ENCODE data around the gene FOSB. TPM values are rescaled to one million over a fixed set of nuclear protein-coding genes. Genes with fewer than 3 reads are reported as not detected.

FOSB gene
- total and polyA plus RNA-seq, 9 of the 15 experiments (the other 6 are each of a cell fraction or from before 2014, with no cell fraction given), result 0.11 to 2.7 (median 0.73) TPM

- TF ChIP-seq ATF3 (IDR thresholded peaks at IDR 0.05) (no peak), ATF3 (CRISPR knock-in tag; conservative IDR thresholded peaks at IDR 0.05) (no peak), ZBTB5 (IDR thresholded peaks at IDR 0.05) (no peak), C11orf30 (IDR thresholded peaks at IDR 0.05; ENCODE audit: low read depth) (no peak), RFX7 (CRISPR knock-in tag; IDR thresholded peaks at IDR 0.05) (no peak), ZEB2 (IDR thresholded peaks at IDR 0.05) (no peak), RBM17 (IDR thresholded peaks at IDR 0.05; ENCODE audit: borderline replicate concordance, low read depth, low read length) (no peak), TGIF2 (CRISPR knock-in tag; IDR thresholded peaks at IDR 0.05) (no peak), BRF1 (IDR thresholded peaks at IDR 0.05; ENCODE audit: borderline replicate concordance, extremely low read depth, insufficient read length) (no peak), MAZ (CRISPR knock-in tag; conservative IDR thresholded peaks at IDR 0.05 in 1 of 2, IDR thresholded peaks at IDR 0.05 in 1 of 2) (no peak), ZNF79 (CRISPR knock-in tag; IDR thresholded peaks at IDR 0.05; ENCODE audit: low read depth) (no peak), NELFE (IDR thresholded peaks at IDR 0.05; ENCODE audit: insufficient read depth, insufficient read length) (no peak), ZNF140 (CRISPR knock-in tag; IDR thresholded peaks at IDR 0.05) (no peak), ELF2 (CRISPR knock-in tag; IDR thresholded peaks at IDR 0.05) (no peak), FOXM1 (IDR thresholded peaks at IDR 0.05; ENCODE audit: low read depth) (no peak), FOXM1 (CRISPR knock-in tag; IDR thresholded peaks at IDR 0.05; ENCODE audit: low read depth) (no peak), TBP (optimal IDR thresholded peaks at IDR 0.05; ENCODE audit: low read depth, low read length) (no peak), ARID4B (CRISPR knock-in tag; IDR thresholded peaks at IDR 0.05) (0 out of 2 replicates have a peak, but pooled peaks have one; percentile 21), ZNF253 (CRISPR knock-in tag; conservative IDR thresholded peaks at IDR 0.05) (no peak), CBFB (CRISPR knock-in tag; IDR thresholded peaks at IDR 0.05) (no peak), SAP30 (IDR thresholded peaks at IDR 0.05; ENCODE audit: borderline replicate concordance, insufficient read depth, low read depth, low read length, poor library complexity, severe bottlenecking) (no peak), RBFOX2 (IDR thresholded peaks at IDR 0.05; ENCODE audit: low read depth, low read length) (peak; percentile 73), ZNF316 (IDR thresholded peaks at IDR 0.05) (no peak)
Measured at GRCh38 chr19:45514376-45515051, 46.7 kb downstream of the FOSB start (continued).
